Measurements from ENCODE around the gene CDH7.

The CDH7 gene

DNA sequence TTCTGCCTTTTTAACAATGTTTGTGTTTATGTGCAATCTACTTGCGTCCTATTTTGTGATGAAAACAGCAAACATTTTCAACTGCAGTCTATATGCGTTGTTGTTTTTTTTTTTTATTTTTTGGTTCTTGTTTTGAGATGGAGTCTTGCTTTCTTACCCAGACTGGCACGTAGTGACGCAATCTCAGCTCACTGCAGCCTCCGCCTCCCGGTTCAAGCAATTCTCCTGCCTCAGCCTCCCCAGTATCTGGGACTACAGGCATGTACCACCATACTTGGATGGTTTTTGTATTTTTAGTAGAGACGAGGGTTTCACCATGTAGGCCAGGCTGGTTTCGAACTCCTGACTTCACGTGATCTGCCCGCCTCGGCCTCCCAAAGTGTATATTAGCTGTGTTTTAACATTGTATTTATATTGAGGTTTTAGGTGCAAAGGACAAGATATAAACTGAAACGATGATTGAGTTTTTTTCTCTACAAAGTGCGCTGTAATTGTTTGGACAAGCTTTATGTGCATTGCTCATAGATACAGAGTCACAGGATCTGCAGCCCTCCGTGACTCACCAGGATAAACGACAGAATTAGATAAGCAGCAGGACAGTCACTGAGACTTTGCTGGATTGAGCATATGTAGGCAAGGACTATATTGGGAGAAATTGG, 17.4 kb downstream of the CDH7 start:
- DNase-seq (ENCODE audit: low read depth), result no peak

DNA sequence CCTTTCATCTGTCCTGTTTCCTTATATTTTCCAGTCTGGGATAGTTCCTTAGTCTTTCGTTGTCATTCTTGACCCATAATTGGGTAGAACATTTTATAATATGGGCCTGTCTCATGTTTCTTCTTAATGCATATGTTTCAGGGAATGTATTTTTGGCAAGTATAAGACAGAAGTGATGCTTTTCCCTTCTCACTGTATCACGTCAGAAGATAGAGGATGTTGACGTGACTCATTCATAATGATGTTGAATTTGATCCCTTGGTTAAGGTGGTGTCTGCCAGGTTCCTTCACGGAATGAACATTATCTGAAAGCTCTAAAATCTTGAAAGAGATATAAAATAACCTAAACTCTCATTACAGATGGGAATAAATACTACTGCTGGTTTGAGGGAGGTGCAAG, 18.8 kb downstream of the CDH7 start:
- DNase-seq (ENCODE audit: low read depth), result no peak

DNA sequence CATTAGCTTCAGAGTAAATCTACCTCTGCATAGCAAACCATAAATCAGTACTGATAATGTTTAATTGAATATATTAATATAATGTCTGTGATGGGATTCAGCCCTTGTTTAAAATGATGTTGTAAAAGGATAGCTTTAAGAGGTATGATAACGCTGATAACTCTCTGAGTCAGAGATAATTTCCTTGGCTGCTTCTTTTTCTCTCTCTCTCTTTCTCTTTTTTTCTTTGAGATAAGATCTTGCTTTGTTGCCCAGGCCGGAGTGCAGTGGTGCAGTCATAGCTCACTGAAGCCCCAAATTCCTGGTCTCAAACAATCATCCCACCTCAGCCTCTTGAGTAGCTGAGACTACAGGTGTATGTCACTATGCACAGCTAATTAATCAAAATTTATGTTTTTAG, 35.7 kb downstream of the CDH7 start:
- no peak for DNase-seq (ENCODE audit: low read depth)

DNA sequence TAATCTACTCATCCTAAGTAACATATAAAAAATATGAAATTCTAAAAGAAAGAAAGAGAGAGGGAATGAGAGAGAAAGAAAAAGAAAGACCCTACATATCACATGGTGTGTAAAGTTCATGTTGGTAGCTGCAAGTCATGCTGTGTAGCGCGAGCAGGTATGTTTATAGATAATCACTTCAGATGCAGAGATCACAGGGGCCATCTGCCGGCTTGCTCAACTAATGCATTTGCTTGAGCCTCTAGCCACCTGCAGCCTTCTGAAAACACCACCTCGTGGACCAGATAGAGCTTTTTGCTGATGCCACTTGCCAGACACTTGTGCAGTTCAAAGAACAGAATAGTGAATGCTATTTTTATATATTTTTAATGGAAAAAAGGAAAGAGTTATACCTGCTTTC, 37.6 kb downstream of the CDH7 start:
- DNase-seq (ENCODE audit: low read depth), result no peak

DNA sequence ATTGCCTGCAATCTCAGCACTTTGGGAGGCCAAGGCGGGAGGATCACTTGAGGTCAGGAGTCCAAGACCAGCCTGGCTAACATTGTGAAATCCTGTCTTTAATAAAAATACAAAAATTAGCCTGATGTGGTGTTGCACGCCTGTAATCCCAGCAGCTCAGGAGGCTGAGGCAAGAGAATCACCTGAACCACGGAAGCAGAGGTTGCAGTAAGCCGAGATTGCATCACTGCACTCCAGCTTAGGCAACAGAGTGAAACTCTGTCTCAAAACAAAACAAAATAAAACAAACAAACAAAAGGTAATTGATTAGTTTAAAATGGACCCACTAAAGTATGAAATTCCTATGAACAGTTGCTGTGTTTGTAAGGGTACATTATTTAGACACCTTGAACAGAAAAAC, 39.8 kb downstream of the CDH7 start:
- no peak for DNase-seq (ENCODE audit: low read depth)

DNA sequence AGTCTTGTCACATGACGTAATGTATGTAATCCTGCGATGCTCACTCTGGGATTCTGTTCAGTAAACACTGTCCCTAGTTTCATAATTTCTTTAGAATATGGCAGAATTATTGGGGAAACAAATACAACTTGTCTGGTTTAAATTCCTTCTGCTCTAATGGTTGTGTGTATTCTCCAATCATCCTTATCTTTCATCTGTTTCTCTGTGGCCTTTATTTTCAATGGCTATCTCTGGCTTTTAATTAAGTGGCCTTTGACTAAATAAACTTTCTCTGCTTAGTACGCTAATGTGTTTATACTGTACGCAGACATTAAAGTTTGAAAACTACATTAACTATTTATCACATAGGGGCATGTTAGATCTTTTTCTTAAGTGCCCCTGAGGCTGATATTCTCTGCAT, 40.9 kb downstream of the CDH7 start:
- DNase-seq (ENCODE audit: low read depth), result no peak

DNA sequence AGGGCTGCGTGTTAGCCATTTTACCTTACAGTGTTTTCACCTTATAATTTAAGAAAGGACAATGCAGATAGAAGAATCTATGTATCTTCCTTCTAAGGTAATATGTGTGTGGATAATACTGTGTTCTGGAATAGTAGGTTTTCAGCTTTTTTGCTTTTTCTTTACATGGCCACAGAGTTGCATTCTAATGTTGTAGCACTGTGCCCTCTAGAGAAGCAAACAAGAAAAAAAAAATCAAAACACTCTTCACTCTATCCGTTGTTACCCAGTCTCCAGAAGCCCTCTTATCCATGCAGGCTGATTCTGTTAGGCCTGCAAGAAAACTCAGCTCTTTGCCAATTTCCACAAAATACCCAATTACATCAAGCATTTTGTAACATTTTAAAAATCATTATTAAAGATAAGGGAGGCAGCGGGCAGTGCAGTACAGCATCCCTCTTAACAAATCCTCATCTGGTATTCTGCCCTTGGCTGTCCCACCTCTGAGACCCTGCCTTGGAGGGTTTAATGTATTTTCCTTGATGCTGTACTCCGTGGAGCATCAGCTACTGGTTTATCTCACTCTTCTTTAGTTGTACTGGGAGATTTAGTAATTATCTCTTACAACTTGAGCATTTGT, 41.8 kb downstream of the CDH7 start:
- no peak for DNase-seq (ENCODE audit: low read depth)

DNA sequence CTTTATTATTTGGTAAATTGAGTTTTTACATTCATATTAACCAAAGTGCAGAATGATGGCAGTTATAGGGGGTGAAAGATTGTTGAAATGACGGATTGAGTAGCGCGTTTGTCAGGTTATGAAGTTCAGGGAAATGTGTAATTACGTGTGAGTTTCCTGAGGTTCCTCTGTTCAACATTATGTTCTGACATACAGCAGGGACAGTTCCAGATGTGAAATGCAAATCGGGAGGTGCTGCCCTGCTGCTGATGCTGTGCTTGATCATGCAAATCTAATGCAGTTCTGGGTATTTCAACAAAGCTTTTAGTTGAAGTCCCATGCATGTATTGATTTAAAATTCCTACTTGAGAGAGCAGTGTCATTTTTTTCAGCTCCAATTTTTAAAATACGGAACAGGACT, 57.9 kb downstream of the CDH7 start:
- no peak for DNase-seq (ENCODE audit: low read depth)

DNA sequence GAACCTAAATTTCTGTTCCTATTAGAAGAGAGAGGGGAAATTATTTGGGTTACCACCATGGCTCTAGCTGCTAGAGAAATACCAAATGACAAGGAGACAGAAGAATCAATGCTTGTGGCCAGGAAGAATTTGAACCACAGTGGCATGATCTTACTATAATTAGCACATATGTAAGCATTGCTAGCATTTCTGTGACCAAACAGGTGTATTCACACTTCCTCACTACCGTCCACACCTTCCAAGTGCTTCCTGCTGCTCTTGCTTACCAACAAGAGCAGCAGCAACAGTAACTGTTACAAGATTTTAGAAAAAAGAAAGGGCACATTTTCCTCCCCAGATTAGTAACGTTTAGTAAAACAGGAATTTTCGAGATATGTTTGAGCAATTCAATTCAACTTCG, 60.5 kb downstream of the CDH7 start:
- DNase-seq (ENCODE audit: low read depth), result no peak

DNA sequence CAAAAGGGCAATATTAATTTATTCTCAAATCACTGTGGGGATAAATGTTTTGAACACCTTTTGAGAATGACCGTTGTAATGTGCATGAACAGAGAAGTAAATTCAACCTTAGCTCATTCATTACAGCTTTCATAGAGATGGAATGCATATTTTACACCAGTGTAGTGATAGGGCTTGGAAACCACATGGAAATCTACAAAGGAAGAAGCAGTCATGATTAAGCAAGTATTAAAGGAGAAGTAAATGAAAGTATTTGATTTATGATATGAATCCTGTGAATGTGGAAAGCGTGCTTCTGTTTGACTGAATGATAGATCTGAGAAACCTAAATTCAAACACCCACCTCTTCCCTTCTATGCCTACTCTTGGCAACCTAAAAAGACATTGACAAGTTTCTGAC, 64.7 kb downstream of the CDH7 start:
- DNase-seq (ENCODE audit: low read depth), result no peak

DNA sequence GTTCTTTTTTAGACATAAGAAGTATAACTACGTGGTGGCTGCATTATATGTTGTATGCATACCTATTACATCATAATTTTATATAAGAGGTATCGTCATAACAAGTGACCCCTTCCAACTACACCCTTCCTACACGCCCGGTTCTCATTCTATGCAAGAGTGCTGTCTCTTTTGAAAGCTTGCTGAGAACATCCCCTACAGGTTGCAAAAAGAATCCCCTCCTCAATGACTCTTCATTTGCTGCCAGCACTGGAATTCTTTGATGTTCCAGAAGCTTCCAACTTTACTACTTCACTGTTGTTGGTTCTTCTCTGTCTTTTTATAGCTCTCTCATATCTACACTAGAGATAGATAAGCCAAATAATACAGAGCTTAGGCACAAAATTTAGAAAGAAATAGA, 66.4 kb downstream of the CDH7 start:
- DNase-seq (ENCODE audit: low read depth), result no peak

DNA sequence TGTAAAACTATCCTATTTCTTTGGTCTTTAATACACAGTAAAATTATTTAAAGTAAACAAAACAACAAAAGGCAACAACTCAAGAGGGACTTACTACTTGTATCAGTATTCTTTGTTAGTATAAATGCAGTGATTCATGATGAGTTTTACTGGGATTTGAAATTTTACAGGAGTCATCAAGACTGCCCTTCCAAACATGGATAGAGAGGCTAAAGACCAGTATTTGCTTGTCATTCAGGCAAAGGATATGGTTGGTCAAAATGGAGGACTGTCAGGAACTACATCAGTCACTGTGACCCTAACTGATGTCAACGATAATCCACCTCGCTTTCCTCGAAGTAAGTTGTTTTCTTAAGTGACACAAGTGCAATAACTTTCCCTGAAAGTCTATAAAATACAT, 71.1 kb downstream of the CDH7 start:
- no peak for DNase-seq (ENCODE audit: low read depth)

DNA sequence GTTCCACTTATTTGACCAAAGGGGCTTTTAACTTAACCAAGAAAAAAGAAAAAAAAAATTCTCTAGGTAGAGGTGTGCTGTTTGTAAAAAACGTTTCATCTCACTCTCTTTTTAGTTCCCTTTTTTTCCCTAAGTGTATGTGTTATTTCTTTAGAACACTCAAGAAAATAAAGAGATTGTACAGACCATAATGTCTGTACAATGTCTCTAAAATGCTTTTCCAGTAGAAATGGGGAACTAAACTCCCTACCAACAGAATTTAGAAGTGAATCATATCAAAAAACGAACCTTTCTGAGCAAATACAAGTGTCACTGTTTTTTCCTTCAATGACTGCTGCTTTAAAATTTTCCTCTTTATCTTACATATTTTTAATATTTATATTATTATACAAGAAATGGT, 72.0 kb downstream of the CDH7 start:
- DNase-seq (ENCODE audit: low read depth), result no peak

DNA sequence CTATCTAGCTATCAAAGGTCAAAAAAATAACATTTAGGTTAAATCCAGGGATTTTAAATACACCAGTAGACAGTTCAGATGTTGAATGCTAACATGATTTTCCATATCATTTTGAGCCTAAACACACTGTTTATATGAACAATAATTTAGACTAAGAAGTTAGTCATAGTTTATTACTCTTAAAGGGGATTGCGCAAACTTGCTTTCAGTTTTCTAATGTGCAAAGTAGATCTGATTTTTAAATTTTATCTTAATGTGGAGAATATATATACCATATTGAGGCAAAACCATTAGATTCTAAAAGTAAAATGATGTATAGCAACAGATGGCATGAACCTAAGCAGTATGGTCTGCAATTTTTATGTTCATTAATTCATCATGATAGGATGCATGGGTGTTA, 76.6 kb downstream of the CDH7 start:
- no peak for DNase-seq (ENCODE audit: low read depth)

DNA sequence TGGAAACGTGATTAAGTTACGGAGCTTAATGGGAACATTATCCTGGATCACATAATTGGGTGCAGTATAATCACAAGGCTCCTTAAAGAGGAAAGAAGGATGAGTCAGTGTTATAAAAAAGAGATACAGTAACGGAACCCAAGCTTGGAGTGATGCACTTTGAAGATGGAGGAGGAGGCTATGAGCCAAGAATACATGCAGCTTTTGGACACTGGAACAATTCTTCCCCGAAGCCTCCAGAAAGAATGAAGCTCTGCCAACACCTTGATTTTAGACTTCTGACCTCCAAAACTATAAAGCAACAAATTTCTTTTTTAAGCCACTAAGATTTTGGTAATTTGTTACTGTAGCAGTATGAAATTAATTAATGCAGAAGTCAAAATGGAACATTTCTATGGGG, 85.1 kb downstream of the CDH7 start:
- no peak for DNase-seq (ENCODE audit: low read depth)

DNA sequence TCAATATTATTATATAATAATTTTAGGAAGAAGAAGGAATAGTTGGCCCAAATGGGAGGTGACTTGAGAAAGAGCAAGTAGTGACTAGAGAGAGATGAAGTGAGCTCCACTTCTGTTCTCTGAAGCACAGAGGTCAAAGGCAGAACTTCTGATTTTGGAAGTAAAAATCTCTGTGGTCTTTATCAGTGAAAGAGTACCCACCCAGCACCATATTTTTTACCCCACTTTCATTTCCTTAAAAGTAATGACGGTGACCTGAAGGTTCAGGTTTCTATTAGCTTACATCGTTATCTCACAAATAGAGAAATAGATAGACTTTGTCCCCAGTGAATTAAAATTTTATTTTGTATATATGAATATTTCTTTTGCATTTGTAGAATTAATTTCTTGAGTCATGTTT, 95.3 kb downstream of the CDH7 start:
- DNase-seq (ENCODE audit: low read depth), result no peak

DNA sequence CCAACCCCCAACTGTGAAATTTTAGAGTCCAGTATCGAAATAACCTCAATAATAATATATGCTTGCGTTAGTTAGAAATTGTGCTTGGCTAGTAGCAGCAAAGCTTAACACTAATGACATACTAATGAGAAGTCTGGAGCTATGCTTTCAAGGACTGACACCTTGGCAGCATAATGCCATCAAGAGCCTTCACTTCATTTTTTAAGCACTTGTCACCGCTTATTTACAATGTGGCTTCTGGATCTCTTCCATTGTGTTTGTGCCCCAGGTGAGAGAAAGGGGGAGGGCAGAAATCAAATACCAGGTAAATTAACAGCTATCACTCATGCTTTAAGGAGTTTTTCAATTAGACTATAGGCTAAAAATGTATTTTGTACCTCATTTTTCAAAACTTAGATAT, 101.5 kb downstream of the CDH7 start:
- DNase-seq (ENCODE audit: low read depth), result no peak

DNA sequence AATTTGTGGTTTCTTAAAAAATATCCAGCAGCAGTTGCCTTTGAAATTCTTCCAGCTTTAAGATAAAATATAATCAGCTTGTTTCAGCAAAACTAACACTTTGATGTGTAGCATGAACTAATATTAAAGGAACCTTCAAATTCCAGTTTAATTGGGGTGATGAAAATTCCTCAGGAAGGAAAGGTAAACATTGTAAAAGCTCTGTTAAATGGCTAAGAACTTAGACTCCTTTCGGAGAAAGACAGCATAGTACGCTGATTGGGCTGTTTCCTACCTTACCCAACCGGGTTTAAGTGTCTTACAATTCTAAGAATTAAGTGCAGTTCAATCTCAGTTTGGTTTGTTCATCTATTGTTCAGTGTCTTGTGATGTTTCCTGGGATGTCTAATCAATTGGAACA, 108.3 kb downstream of the CDH7 start:
- DNase-seq (ENCODE audit: low read depth), result no peak

DNA sequence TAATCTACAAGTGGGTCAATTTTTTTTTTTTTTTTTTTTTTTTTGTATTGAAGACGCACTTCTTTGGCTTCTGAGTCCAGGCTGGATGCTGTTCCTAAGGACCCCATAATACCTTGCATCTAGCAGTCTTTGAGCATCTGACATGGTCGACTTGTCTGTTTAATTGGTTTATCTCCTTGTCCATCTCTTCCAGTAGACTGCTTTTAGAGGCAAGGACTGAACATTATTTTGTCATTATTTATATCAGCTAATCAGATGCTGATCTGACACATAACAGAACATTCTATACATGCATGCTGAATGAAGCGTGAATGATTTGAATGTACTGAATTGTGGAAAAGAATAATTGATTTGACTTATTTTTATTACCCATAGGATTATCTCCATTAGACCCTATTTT, 118.7 kb downstream of the CDH7 start:
- DNase-seq (ENCODE audit: low read depth), result no peak

DNA sequence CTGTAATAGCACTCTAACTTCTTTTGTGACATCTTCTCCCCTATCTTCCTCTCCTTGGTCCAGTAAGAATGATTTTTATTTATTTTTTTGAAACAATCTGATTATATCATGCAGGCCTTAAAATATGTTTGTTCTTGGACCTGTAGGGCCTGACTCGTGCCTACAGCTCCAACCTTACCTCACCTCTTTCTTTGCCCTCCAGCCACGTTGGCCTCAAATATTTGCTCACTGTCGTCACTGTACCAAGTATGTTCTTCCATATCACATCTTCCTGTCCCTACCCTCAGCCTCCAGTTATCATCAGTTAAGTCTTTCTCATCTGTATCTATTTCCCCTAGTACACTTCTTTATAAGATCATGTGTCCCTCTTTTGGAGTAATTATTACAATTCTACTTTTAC, 125.5 kb downstream of the CDH7 start:
- no peak for DNase-seq (ENCODE audit: low read depth)

DNA sequence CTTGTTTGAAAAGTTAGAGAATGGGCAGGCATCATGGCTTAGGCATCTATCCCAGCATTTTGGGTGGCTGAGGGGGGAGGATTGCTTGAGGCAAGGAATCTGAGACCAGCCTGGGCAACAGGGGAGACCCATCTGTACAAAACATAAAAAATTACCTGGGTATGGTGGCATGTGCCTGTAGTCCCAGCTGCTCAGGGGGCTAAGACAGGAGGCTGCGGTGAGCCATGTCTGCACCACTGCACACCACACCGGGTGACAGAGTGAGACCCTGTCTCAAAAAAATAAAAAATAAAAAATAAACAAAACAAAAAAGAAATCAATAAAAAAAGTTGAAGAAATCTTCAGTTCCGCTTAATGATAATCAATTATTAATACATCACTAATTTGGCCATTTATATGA, 146.5 kb downstream of the CDH7 start:
- no peak for DNase-seq (ENCODE audit: low read depth)

DNA sequence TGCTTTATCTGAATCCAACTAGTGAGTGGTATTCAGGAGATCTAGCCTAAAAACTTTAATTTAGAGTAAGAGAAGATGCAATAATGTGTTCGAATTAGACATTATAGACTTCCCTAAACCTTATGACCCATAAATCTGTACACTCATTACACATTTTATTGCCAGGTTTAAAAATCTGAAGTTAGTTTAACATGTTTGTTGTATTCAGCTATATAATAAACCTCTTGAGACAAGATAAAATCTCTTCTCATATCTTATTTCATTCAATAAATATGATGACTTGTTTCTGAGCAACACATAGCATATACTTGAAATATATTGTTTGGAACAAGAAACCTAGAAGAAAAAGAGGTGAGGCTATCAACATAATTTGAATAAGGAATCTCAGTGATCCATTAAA, 150.7 kb downstream of the CDH7 start:
- no peak for DNase-seq (ENCODE audit: low read depth)

DNA sequence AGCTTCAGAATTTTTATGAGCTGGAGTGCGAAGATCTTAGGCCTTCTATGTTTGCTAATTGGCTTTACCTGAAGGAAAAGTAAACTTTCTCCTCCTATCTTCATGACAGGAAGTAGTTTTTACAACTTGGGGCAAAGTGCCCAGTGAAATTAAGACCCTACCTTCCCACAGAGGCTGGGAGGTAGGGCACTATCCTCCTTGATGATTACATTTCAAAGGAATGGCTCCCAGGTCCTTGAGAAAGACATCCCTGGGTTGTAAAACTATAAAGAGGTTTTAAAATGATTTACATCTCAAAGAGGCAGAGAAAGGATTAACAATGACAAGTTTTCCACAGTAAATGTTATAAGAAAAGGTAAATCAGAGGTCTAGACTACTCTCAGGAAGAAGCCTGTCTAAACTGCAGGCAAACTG, 155.8 kb downstream of the CDH7 start:
- no peak for DNase-seq (ENCODE audit: low read depth)

DNA sequence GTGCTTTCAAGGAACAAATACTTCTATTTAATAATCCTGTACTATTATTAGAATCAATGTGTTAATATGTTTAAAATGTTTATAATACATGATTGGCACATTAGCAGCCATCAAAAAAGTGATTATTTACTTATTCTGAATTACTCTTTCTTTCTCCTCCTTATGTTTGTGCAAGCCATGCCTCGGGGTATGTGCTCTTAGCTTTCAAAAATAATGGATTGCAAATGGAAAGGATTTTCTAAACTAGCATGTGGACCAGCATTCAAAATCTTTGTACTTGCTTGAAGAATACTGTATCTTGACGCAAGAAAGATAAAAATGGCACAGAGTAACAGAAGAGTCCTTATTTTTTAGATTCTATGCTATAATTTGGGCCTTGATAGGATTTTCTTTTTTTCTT, 156.5 kb downstream of the CDH7 start:
- DNase-seq (ENCODE audit: low read depth), result no peak

DNA sequence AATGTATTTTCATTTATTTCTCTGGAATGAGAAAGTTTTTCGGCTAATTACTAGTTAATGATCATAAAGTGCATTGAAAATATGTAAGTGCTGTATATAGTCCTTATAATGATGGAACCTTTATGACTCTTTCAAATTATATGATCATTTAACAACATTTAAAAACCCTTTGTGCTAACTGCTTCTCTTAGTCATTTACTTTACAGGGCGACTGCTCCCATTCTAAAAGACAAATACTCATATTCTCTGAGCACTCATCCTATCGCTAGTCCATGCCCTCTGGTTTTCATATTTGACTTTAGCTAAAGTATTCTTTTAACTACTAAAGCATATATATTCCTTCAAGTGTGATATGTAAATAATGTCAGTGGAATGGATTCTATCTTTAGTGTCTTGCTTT, 168.2 kb downstream of the CDH7 start:
- DNase-seq (ENCODE audit: low read depth), result no peak
